ENCODE results near the gene KRT80. TPM values are rescaled to one million over a fixed set of nuclear protein-coding genes. Genes with fewer than 3 reads are reported as not detected.

The KRT80 gene
- total RNA-seq, 4 donors from 2014 or later: 0.34 to 1.6 TPM; not detected in 2

DNA sequence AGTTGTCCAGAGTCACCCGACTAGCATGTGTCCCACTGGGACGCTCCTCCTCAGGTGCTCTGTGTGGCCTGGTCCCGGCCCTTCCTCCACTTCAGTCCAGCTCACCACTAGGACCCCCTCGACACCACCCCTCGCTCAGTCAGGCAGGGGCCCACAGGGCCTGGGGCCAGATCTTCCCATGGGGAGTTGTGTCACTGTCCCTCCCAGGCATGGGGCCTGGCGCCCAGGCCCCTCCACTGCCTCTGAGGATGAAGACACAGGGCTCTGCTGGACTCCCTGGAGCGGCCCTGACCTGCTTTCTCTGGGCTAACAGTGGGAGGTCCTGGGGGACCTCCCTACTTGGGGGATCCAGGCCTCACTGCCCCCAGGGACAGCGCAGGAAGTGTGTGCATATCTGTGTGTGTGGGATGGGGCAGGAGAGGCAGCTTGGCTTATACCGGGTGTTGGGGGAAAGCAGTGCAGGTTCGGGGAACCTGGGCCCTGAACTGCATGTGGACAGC is 43.8 kb downstream of the KRT80 start:
- Histone ChIP-seq H3K4me1 (peaks cover 43 to 87% of the 10 kb centered on the region in 2 donors), H3K27ac (peak overlapping the region; percentile 97 to 100 (median 98)), H3K9me3 (no peaks in the 10 kb centered on the region), H3K36me3 (no peaks in the 10 kb centered on the region), H3K27me3 (no peaks in the 10 kb centered on the region), H3K4me3 (replicated peaks in 1 of 3) (no peak overlapping the region)
- TF ChIP-seq, protein P1, sequence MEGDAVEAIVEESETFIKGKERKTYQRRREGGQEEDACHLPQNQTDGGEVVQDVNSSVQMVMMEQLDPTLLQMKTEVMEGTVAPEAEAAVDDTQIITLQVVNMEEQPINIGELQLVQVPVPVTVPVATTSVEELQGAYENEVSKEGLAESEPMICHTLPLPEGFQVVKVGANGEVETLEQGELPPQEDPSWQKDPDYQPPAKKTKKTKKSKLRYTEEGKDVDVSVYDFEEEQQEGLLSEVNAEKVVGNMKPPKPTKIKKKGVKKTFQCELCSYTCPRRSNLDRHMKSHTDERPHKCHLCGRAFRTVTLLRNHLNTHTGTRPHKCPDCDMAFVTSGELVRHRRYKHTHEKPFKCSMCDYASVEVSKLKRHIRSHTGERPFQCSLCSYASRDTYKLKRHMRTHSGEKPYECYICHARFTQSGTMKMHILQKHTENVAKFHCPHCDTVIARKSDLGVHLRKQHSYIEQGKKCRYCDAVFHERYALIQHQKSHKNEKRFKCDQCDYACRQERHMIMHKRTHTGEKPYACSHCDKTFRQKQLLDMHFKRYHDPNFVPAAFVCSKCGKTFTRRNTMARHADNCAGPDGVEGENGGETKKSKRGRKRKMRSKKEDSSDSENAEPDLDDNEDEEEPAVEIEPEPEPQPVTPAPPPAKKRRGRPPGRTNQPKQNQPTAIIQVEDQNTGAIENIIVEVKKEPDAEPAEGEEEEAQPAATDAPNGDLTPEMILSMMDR (IDR thresholded peaks at IDR 0.05): no peak
- TF ChIP-seq POLR2A (IDR thresholded peaks at IDR 0.05): no peak
- no peak for DNase-seq
- intact Hi-C loops (cut with DNase I): no loop called here
- WGBS, 2 donors: 87 to 100% methylated on average over 5 of the region's 10 CpGs

DNA sequence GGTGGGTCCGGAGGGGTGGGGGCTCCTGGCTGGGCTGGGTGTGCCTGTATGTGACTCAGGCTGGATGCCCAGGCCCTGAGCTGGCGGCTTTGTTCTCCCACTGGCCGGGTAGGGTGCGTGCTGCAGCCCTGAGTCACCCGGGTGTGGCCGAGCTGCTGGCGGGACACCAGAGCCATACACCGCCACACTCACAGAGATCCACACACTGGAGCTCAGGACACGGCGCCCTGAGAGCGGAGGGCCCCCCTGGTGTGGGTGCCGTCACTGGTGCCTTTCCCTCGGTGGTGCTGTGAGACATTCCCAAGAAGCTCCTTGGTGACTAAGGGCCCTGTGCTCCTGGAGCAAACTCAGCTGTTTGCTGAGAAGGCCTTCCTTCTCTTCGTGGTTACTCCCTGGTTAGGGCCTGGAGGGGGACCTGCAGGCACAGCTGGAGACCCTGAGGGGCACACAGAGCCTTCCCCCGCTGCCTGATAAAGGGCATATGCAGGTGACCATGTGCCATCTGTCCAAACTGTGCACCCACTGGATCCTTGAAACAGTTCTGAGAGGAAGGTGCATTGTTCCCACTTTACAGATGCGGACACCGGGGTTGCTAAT is 44.3 kb downstream of the KRT80 start:
- peak; percentile 97 for DNase-seq
- H3K4me3 ChIP-seq (replicated peaks in 1 of 3): no peak overlapping the region
- peaks cover 42 to 82% of the 10 kb centered on the region in 2 donors for H3K4me1 ChIP-seq
- no peaks in the 10 kb centered on the region for H3K9me3 ChIP-seq
- H3K27ac ChIP-seq: peak overlapping the region; percentile 97 to 100 (median 98)
- 30 to 56% methylated on average over 2 to 9 of the region's 17 CpGs for WGBS, 2 donors
- no peaks in the 10 kb centered on the region for H3K27me3 ChIP-seq
- intact Hi-C loops (cut with DNase I): no loop called here
- H3K36me3 ChIP-seq: no peaks in the 10 kb centered on the region
- TF ChIP-seq, protein P1 (IDR thresholded peaks at IDR 0.05): peak in 1 of 6 experiments; percentile 14
- TF ChIP-seq POLR2A (IDR thresholded peaks at IDR 0.05): peak; percentile 9 to 82

DNA sequence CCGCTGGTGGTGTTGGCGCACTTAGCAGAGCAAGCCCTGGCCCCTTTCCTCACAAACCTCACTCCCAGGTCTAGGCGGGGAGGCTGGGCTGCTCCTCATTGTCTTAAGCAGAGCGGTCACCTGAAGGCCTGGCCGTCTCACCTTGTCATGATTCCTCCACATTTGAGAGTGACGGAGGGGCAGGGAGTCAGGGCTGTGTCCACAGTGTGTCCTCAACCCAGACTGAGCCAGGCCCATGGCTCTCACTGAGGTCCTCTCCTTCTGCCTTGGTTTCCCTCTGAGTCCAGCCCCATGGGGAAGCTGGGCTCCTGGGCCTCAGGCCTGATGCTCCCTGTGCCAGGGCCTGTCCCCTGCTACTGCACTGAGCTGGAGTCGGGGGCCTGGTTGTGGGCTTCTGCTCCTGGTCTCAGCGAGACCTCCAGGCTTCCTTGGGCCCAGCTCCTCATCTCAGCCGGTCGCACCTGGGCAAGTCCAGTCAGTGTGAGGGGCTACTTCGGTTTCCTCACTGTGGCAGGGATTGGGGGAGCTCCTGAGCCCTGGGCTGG is 44.9 kb downstream of the KRT80 start:
- intact Hi-C loops (cut with DNase I): no loop called here
- peak in 1 of 2 donors; percentile 18 for DNase-seq
- peaks cover 39 to 76% of the 10 kb centered on the region in 2 donors for H3K4me1 ChIP-seq

DNA sequence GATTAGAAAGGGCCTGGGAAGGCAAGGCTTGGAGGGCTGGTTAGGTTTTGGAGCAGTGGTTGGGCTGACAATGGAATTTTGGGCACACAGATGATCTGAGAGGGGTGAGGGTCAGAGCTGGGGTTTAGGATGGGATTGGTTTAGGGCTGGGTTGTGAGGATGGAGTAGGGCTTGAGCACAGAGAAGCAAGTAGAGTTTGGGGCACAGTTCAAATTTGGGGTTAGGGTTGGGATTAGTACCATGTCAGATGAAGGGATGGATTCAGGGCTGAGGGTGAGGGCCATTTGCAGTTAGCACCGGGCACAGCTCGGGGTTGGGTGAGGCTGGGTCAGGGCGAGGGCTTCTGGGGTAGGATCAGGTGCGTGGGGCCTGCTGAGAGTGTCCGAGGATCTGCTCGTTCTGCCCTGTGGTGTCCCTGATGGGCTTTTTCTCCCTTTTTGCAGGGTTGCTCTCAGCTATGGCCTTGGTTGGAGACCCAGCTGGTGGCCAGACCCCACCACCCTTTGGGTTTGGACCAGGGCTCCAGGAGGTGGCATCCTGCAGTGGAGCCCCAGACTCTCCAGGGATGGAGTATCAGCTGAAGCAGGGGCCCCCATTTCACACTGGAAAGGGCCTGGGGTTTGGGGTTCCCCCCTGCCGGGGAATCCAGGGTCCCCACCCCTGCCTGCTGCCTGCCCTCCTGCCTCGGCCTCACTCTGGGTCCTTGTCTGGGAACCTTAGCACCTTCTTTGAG is 45.6 kb downstream of the KRT80 start:
- intact Hi-C loops (cut with DNase I): no loop called here
- no peaks in the 10 kb centered on the region for H3K9me3 ChIP-seq
- peak overlapping the region; percentile 97 to 100 (median 98) for H3K27ac ChIP-seq
- H3K4me1 ChIP-seq: peaks cover 35 to 70% of the 10 kb centered on the region in 2 donors
- H3K4me3 ChIP-seq (replicated peaks in 1 of 3): no peak overlapping the region
- no peaks in the 10 kb centered on the region for H3K36me3 ChIP-seq
- TF ChIP-seq POLR2A (IDR thresholded peaks at IDR 0.05): no peak
- TF ChIP-seq, protein P1 (IDR thresholded peaks at IDR 0.05): no peak
- 95 to 99% methylated on average over 7 to 8 of the region's 8 CpGs for WGBS, 2 donors
- no peaks in the 10 kb centered on the region for H3K27me3 ChIP-seq
- DNase-seq: no peak

More for the DNA sequence above, 44.9 kb downstream of the KRT80 start:
- no peaks in the 10 kb centered on the region for H3K9me3 ChIP-seq
- TF ChIP-seq POLR2A (IDR thresholded peaks at IDR 0.05): no peak
- TF ChIP-seq, protein P1 (IDR thresholded peaks at IDR 0.05): no peak
- H3K4me3 ChIP-seq (replicated peaks in 1 of 3): no peak overlapping the region
- no peaks in the 10 kb centered on the region for H3K36me3 ChIP-seq
- no peaks in the 10 kb centered on the region for H3K27me3 ChIP-seq
- H3K27ac ChIP-seq: peak overlapping the region; percentile 97 to 100 (median 98)
- 83 to 93% methylated on average over 7 of the region's 11 CpGs for WGBS, 2 donors
